ENCODE results near the gene FRYL.
A peak's percentile ranks its signal among the peaks of the same experiment; 100 is the strongest.
"Not testable (repeated sequence)": the region's sequence is repeated elsewhere in the genome, so short reads cannot be mapped to it uniquely, and the experiment has no call there.

Gene FRYL

GRCh38 chr4:48779998-48780864 is at the start of gene FRYL:
TSS of gene FRYL (minus strand) at chr4:48780279. CDS start at chr4:48634410, 145,869 bp downstream.
- peak; percentile 95 for DNase-seq

GRCh38 chr4:48827622-48828021 is 47.5 kb upstream of the FRYL start:
- no peak for DNase-seq

DNA sequence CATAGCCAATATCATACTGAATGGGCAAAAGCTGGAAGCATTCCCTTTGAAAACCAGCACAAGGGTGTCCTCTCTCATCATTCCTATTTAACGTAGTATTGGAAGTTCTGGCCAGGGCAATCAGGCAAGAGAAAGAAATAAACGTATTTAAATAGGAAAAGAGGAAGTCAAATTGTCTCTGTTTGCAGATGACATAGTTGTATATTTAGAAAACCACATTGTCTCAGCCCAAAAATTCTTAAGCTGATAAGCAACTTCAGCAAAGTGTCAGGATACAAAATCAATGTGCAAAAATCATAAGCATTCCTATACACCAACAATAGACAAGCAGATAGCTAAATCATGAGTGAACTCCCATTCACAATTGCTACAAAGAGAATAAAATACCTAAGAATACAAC is 41.4 kb upstream of the FRYL start:
- not testable (repeated sequence) for DNase-seq

DNA sequence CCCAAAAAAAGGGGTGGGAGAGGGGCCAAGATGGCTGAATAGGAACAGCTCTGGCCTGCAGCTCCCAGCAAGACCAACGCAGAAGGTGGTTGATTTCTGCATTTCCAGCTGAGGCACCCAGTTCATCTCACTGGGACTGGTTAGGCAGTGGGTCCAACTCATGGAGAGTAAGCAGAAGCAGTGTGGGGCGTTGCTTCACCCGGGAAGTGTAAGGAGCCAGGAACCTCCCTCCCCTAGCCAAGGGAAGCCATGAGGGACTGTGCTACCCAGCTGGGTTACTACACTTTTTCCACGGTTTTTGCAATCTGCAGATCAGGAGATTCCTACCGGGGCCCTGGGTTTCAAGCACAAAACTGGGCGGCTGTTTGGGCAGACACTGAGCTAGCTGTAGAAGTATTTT is 36.9 kb upstream of the FRYL start:
- DNase-seq = no peak

DNA sequence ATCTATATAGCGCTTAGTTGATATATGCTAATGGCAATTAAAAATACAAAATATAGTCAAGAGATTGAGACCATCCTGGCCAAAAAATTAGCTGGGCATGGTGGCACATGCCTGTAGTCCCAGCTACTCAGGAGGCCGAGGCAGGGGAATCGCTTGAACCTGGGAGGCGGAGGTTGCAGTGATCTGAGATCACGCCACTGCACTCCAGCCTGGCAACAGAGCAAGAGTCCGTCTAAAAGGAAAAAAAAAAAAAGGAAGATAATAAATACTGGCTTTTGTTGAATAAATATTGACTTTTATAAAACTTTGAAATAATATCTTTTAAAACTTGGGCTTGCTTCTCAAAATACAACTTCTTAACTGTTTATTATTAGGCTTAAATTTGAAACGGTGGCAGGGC is 36.2 kb upstream of the FRYL start:
- not testable (repeated sequence) for DNase-seq

DNA sequence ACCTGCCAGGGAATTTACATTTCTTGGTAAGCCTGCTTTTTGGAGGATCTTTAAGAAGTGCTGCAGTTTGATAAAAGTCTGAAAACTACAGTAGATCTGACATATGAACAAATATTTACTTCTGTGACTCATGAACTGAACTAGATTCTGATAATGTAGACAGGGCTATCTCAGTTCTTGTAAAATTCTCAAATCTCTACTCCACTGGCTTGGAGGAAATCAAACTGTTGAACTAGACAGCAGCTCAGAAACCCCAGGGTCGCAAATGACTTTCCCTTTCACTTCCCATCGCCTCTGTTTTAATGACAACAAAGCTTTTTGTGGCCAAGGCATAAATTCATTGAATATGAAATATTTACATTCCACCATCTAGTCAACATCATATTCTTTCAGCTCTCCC is 35.4 kb upstream of the FRYL start:
- DNase-seq = no peak

- no peak for DNase-seq
These were observed 33.9 kb upstream of the FRYL start for GRCh38 chr4:48813964-48814363.

GRCh38 chr4:48812866-48813265 is 32.8 kb upstream of the FRYL start:
- DNase-seq = no peak

DNA sequence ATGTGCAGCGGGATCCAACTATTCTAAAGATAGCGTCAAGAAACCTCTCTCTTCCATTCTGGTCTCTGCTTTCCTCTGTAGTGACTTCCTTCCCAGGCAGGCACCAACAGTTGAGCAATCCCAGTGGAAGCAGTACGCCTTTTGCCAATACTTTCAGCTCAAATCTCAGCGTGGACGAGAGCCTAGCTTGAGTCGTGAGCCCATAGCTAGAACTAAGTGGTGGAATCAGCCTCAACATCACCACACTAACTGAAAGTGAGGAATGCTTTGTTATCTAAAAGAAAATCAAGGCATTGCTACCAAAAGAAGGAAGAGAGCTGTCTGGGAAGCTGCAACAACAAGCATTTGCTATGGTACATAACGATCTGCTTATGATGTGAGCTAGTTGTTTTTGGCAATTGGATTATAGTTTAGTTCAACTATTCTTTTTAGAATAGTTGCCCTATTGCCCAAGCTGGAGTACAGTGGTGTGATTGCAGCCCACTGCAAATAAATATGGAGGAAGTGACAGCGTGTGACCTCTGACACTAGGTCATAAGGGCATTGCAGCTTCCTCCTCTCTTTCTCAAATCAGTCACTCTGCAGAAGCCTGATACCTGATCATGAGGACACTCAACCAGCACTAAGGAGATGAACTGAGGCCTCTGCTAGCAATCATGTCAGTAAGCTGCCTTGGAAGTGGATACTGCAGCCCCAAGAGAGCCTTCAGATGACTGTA is 24.7 kb upstream of the FRYL start:
- DNase-seq = no peak

GRCh38 chr4:48801016-48801715 is 21.1 kb upstream of the FRYL start:
- DNase-seq = no peak

GRCh38 chr4:48800155-48800554 is 20.1 kb upstream of the FRYL start:
- DNase-seq = not testable (repeated sequence)

DNA sequence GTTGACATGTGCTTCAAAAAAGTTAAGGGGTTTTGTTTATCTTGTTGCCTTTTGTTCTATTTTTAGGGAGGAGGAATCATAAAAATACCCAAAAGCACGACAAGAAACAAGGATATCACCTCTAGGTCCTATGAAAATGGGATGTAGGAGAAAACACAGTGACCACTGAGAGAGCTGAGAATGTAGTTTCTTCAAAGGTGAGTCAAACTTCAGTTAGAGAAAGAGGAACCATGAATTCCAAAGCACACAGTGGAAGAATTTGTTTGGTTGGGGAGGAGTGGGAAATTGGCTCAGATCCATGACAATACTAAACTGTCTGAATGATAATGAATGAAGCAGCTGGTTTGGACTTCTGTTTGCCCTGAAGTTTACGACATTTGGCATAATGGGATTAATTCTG is 19.1 kb upstream of the FRYL start:
- no peak for DNase-seq

DNA sequence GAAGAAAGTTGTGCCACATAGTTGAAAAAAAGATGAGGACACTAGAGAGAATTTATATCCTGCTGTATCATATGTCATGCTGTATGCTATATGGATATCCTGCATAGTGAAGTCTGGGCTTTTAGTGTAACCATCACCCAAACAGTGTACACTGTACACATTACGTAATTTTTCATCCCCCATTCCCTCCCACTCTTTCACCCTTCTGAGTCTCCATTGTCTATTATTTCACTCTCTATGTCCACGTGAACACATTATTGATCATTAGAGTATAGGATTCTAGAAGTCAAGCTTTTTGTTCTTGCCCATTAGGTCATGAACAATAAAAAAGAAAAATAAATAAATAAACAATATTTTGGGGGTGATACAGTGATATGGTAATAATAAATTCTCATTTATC is 18.0 kb upstream of the FRYL start:
- no peak for DNase-seq

DNA sequence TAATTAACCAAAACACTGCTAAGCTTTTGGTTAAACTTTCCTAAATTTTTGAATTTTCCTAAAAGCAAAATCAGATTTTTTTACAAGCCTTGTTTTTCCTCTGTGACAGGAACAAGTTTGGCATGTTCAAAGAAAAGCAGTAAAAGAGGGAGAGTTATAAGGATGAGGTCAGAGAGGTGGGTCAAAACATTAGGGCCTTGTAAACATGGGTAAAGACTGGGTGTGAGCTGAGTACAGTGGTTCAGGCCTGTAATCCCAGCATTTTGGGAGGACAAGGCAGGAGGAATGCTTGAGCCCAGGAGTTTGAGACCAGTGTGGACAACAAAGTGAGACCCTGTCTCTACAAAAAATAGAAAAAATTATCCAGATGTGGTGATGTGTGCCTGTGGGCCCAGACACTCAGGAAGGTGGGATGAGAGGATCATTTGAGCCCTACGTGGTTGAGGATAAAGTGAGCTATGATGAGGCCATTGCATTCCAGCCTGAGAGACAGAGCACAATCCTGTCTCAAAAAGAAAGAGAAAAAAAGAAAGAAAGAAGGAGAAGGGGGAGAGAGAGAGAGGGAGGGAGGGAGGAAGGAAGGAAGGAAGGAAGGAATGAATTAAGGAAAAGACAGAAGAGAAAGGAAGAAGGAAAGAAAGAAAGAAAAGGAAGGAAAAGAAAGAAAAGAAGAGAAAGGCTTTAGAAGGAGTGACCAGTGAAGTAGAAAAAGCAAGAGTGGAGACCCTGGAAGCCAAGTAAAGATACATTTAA is 17.0 kb upstream of the FRYL start:
- DNase-seq = no peak

- no peak for DNase-seq
These were observed 16.3 kb upstream of the FRYL start for GRCh38 chr4:48796191-48796926.

- no peak for DNase-seq
These were observed 15.0 kb upstream of the FRYL start for GRCh38 chr4:48795108-48795507.

GRCh38 chr4:48792348-48793006 is 12.4 kb upstream of the FRYL start:
- DNase-seq = no peak

GRCh38 chr4:48791313-48791712 is 11.2 kb upstream of the FRYL start:
- no peak for DNase-seq

DNA sequence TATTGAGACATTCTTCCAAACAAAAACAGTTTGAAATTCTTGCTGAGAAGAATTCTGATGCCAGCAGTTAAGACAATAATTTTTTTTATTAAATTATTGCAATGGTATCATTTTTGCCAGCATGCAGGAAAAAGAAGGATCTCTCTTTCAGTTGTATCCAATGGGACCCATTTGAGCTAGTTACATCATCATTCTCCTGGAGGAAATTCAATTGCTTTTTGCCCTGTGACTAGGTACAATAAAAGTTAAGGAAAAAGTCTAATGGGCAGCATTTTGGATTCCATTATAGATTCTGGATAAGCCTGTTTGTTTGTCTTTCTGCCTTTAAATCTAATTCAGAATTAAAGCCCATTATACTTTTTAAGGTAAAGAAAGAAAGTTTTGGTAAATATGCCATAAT is 10.5 kb upstream of the FRYL start:
- DNase-seq = no peak

- DNase-seq = no peak
These were observed 7.0 kb upstream of the FRYL start for GRCh38 chr4:48787056-48787455.

GRCh38 chr4:48786549-48786948 is 6.5 kb upstream of the FRYL start:
- DNase-seq = no peak

DNA sequence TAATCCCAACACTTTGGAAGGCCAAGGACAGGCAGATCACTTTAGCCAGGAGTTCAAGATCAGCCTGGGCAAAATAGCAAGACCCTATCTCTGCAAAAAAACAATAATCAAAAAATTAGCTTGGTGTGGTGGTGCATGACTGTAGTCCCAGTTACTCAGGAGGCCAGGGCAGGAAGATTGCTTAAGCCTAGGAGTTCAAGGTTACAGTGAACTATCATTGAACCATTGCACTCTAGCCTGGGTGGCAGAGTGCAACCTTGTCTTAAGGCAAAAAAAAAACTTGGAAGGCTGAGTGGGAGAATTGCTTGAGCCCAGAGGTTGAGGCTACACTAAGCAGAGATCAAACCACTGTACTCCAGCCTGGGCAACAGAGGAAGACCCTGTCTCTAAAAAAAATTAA is 5.2 kb upstream of the FRYL start:
- no peak for DNase-seq
